ENCODE results near the gene DLG4. TPM values are rescaled to one million over a fixed set of nuclear protein-coding genes. Genes with fewer than 3 reads are reported as not detected.
"Not testable (repeated sequence)": the region's sequence is repeated elsewhere in the genome, so short reads cannot be mapped to it uniquely, and the experiment has no call there.

Gene DLG4
- total RNA-seq, 8 experiments from 2014 or later, result 5.6 to 91.4 (median 42.6) TPM

- WGBS, 10 experiments, result 83 to 100% (median 90%) methylated on average over 1 to 5 of the region's 7 CpGs; no CpG with 5 or more reads in 5 of the 10 experiments
- H3K27ac ChIP-seq; H3K4me1 ChIP-seq (replicated peaks in 1 of 2); H3K4me3 ChIP-seq; ATAC-seq (replicated peaks in 6 of 8): not testable (repeated sequence)
- in situ Hi-C loops (cut with MboI; ENCODE audit: low pct_unique_long_range_greater_than_20kb in 2 of 9, low sequenced_read_pairs in 9 of 9, unreplicated experiment in 9 of 9), result loop anchor here in 2 of 9 experiments (25.0 kb wide), 2 partner anchors 107 to 132 kb away; partner anchors contain the start of genes SLC16A11 (in 1 of the 2) and SLC16A13 (in 1 of the 2)
Measured at GRCh38 chr17:7169565-7169908, 50.1 kb downstream of the DLG4 start.

- ATAC-seq (replicated peaks in 6 of 8); H3K4me1 ChIP-seq (replicated peaks in 1 of 2); H3K27ac ChIP-seq; H3K4me3 ChIP-seq: not testable (repeated sequence)
- WGBS, 10 experiments, result 0 to 100% (median 84%) methylated on average over 1 to 9 of the region's 10 CpGs; no CpG with 5 or more reads in 2 of the 10 experiments
- in situ Hi-C loops (cut with MboI; ENCODE audit: low pct_unique_long_range_greater_than_20kb in 2 of 9, low sequenced_read_pairs in 9 of 9, unreplicated experiment in 9 of 9), result loop anchor here in 2 of 9 experiments (25.0 kb wide), 2 partner anchors 107 to 132 kb away; partner anchors contain the start of genes SLC16A11 (in 1 of the 2) and SLC16A13 (in 1 of the 2)
Measured at GRCh38 chr17:7168841-7169564, 50.6 kb downstream of the DLG4 start.

GRCh38 chr17:7167832-7168231, 51.8 kb downstream of the DLG4 start:
- no peak overlapping the region for H3K27ac ChIP-seq
- no peaks in the 10 kb centered on the region for H3K4me1 ChIP-seq (replicated peaks in 1 of 2)
- 7 to 100% (median 73%) methylated on average over 2 to 4 of the region's 4 CpGs; no CpG with 5 or more reads in 1 of the 10 experiments for WGBS, 10 experiments
- no peak overlapping the region for H3K4me3 ChIP-seq
- ATAC-seq (replicated peaks in 6 of 8), result no peak
- in situ Hi-C loops (cut with MboI; ENCODE audit: low pct_unique_long_range_greater_than_20kb in 2 of 9, low sequenced_read_pairs in 9 of 9, unreplicated experiment in 9 of 9), result loop anchor here in 2 of 9 experiments (25.0 kb wide), 2 partner anchors 106 to 131 kb away; partner anchors contain the start of genes SLC16A11 (in 1 of the 2) and SLC16A13 (in 1 of the 2)

DNA sequence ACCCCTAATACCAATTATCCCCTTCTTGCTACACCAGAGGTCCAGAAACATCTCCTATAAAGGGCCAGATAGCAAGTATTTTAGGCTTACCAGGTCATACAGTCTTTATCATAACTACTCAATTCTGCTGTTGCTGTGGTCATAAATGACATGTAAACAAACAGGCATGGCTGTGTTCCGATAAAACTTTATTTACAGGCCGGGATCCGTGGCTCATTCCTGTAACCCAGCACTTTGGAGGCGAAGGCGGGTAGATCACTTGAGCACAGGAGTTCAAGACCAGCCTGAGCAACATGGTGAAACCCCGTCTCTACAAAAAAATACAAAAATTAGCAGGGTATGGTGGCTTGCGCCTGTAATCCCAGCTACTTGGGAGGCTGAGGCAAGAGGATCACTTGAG, 52.8 kb downstream of the DLG4 start:
- Histone ChIP-seq H3K4me1 (replicated peaks in 1 of 2) (no peaks in the 10 kb centered on the region), H3K4me3 (no peak overlapping the region), H3K27ac (no peak overlapping the region)
- in situ Hi-C loops (cut with MboI; ENCODE audit: low pct_unique_long_range_greater_than_20kb in 2 of 9, low sequenced_read_pairs in 9 of 9, unreplicated experiment in 9 of 9), result loop anchor here in 2 of 9 experiments (25.0 kb wide), 2 partner anchors 105 to 130 kb away; partner anchors contain the start of genes SLC16A11 (in 1 of the 2) and SLC16A13 (in 1 of the 2)
- 40 to 100% (median 80%) methylated on average over 1 to 6 of the region's 7 CpGs; no CpG with 5 or more reads in 3 of the 10 experiments for WGBS, 10 experiments
- ATAC-seq (replicated peaks in 6 of 8), result no peak

GRCh38 chr17:7159571-7159970, 60.1 kb downstream of the DLG4 start:
- in situ Hi-C loops (cut with MboI; ENCODE audit: low pct_unique_long_range_greater_than_20kb in 2 of 9, low sequenced_read_pairs in 9 of 9, unreplicated experiment in 9 of 9), result loop anchor here in 2 of 9 experiments (25.0 kb wide), 2 partner anchors 97 to 122 kb away; partner anchors contain the start of genes SLC16A11 (in 1 of the 2) and SLC16A13 (in 1 of the 2)
- not testable (repeated sequence) for H3K4me1 ChIP-seq (replicated peaks in 1 of 2); ATAC-seq (replicated peaks in 6 of 8); H3K27ac ChIP-seq; H3K4me3 ChIP-seq
- 28 to 100% (median 72%) methylated on average over 1 to 8 of the region's 10 CpGs; no CpG with 5 or more reads in 2 of the 10 experiments for WGBS, 10 experiments

- not testable (repeated sequence) for H3K4me1 ChIP-seq (replicated peaks in 1 of 2); H3K27ac ChIP-seq; H3K4me3 ChIP-seq; ATAC-seq (replicated peaks in 6 of 8)
- in situ Hi-C loops (cut with MboI; ENCODE audit: low pct_unique_long_range_greater_than_20kb in 2 of 9, low sequenced_read_pairs in 9 of 9, unreplicated experiment in 9 of 9), result loop anchor here in 2 of 9 experiments (25.0 kb wide), 2 partner anchors 96 to 121 kb away; partner anchors contain the start of genes SLC16A11 (in 1 of the 2) and SLC16A13 (in 1 of the 2)
- 56 to 93% (median 73%) methylated on average over 3 to 9 of the region's 10 CpGs; no CpG with 5 or more reads in 2 of the 10 experiments for WGBS, 10 experiments
Measured at GRCh38 chr17:7158424-7158823, 61.2 kb downstream of the DLG4 start.

GRCh38 chr17:7156342-7156940, 63.2 kb downstream of the DLG4 start:
- H3K27ac ChIP-seq, result no peak overlapping the region
- in situ Hi-C loops (cut with MboI; ENCODE audit: low pct_unique_long_range_greater_than_20kb in 2 of 9, low sequenced_read_pairs in 9 of 9, unreplicated experiment in 9 of 9), result loop anchor here in 2 of 9 experiments (25.0 kb wide), 2 partner anchors 94 to 119 kb away; partner anchors contain the start of genes SLC16A11 (in 1 of the 2) and SLC16A13 (in 1 of the 2)
- whole genome bisulfite sequencing, 10 experiments, result 39 to 100% (median 61%) methylated on average over 2 to 10 of the region's 10 CpGs; no CpG with 5 or more reads in 1 of the 10 experiments

DNA sequence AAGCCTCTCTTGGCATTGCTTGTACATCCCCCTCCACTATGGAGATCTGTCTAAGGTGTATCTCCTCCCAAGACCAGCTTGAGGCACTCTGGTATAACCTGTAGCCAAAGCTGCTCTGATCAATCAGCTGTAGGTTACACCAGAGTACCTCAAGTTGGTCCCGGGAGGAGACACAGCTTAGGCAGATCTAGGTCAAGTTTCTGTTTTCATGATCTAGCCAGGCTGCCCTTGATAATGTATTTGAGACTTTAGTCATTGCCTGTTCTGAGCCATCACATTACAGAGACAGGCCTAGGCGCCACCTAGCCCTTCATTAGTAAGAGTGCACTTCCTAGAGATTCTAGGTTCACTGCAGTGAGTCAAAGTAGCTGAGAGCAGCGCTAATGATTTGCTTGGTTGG, 71.9 kb downstream of the DLG4 start:
- no peak overlapping the region for H3K27ac ChIP-seq
- ATAC-seq (replicated peaks in 6 of 8), result no peak
- H3K4me3 ChIP-seq, result no peak overlapping the region
- H3K4me1 ChIP-seq (replicated peaks in 1 of 2), result peaks cover 0 to 17% of the 10 kb centered on the region in 2 donors
- in situ Hi-C loops (cut with MboI; ENCODE audit: low pct_unique_long_range_greater_than_20kb in 2 of 9, low sequenced_read_pairs in 9 of 9, unreplicated experiment in 9 of 9), result loop anchor here in 2 of 9 experiments (25.0 kb wide), 1 partner anchor 110 kb away; the partner anchor contains the start of genes SLC16A11 (in 2 of the 2) and SLC16A13 (in 2 of the 2)
- WGBS, 10 experiments, result 100% methylated on average over 1 of the region's 3 CpGs; no CpG with 5 or more reads in 8 of the 10 experiments

More at GRCh38 chr17:7156342-7156940, 63.2 kb downstream of the DLG4 start:
- ATAC-seq (replicated peaks in 6 of 8), result peak in 1 of 8 experiments; percentile 32
- no peak overlapping the region for H3K4me3 ChIP-seq
- H3K4me1 ChIP-seq (replicated peaks in 1 of 2), result no peaks in the 10 kb centered on the region

- ATAC-seq (replicated peaks in 6 of 8), result peak in 5 of 8 experiments; percentile 44 to 93 (median 84)
- in situ Hi-C loops (cut with MboI; ENCODE audit: low pct_unique_long_range_greater_than_20kb in 2 of 9, low sequenced_read_pairs in 9 of 9, unreplicated experiment in 9 of 9), result loop anchor here in 2 of 9 experiments (25.0 kb wide), 1 partner anchor 109 kb away; the partner anchor contains the start of genes SLC16A11 (in 2 of the 2) and SLC16A13 (in 2 of the 2)
- Histone ChIP-seq H3K4me1 (replicated peaks in 1 of 2) (peaks cover 0 to 17% of the 10 kb centered on the region in 2 donors), H3K27ac (no peak overlapping the region), H3K4me3 (no peak overlapping the region)
- 0 to 41% (median 12%) methylated on average over 2 to 5 of the region's 6 CpGs; no CpG with 5 or more reads in 2 of the 10 experiments for WGBS, 10 experiments
Measured at GRCh38 chr17:7146115-7146514, 73.5 kb downstream of the DLG4 start.

GRCh38 chr17:7144213-7144612, 75.4 kb downstream of the DLG4 start:
- in situ Hi-C loops (cut with MboI; ENCODE audit: low pct_unique_long_range_greater_than_20kb in 2 of 9, low sequenced_read_pairs in 9 of 9, unreplicated experiment in 9 of 9), result loop anchor here in 2 of 9 experiments (25.0 kb wide), 1 partner anchor 107 kb away; the partner anchor contains the start of genes SLC16A11 (in 2 of the 2) and SLC16A13 (in 2 of the 2)
- Histone ChIP-seq H3K4me3 (no peak overlapping the region), H3K27ac (no peak overlapping the region), H3K4me1 (replicated peaks in 1 of 2) (peaks cover 0 to 17% of the 10 kb centered on the region in 2 donors)
- ATAC-seq (replicated peaks in 6 of 8), result peak; percentile 37 to 67 (median 50)
- WGBS, 10 experiments, result 13 to 75% (median 53%) methylated on average over 1 to 10 of the region's 11 CpGs; no CpG with 5 or more reads in 1 of the 10 experiments

DNA sequence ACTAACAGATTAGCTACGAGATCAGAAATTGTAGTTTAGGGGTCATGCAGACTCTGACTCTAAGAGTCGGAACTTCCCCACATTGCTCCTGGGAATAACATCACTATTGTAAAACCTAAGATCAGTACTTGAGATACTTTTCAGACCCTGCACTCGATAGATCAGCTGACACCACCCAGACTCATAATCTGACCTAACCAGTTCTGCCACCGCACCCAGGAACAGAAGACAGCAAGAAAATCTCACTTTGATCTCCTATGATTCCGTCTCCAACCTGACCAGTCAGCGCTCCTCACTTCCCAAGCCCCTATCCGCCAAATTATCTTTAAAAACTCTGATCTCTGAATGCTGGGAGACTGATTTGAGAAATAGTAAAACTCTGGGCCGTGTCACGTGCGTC, 77.8 kb downstream of the DLG4 start:
- no peak for ATAC-seq (replicated peaks in 6 of 8)
- WGBS, 10 experiments, result 21 to 100% (median 70%) methylated on average over 2 to 10 of the region's 10 CpGs; no CpG with 5 or more reads in 1 of the 10 experiments
- H3K4me3 ChIP-seq, result no peak overlapping the region
- in situ Hi-C loops (cut with MboI; ENCODE audit: low pct_unique_long_range_greater_than_20kb in 2 of 9, low sequenced_read_pairs in 9 of 9, unreplicated experiment in 9 of 9), result loop anchor here in 2 of 9 experiments (25.0 kb wide), 1 partner anchor 105 kb away; the partner anchor contains the start of genes SLC16A11 (in 2 of the 2) and SLC16A13 (in 2 of the 2)
- peaks cover 0 to 20% of the 10 kb centered on the region in 2 donors for H3K4me1 ChIP-seq (replicated peaks in 1 of 2)
- no peak overlapping the region for H3K27ac ChIP-seq

DNA sequence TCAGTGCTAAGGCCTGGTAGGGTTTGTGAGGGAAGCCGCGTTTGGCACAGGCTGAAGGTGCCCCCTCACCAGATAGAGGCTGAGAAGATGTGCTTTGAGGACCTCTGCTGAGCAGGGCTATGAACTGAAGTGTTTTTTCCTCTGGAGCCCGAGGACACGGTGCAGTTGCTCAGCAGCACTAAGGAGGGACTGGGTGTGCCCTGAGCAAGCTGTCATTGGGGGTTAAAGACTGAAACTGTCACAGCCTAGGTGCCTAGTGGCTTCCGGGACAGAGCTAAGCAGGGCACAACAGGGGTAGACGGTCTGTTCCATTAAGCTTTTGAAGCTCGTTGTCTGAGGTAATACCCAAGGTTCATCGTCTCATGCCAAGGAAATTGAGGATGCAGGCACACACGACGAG, 80.2 kb downstream of the DLG4 start:
- ATAC-seq (replicated peaks in 6 of 8), result peak in 1 of 8 experiments; percentile 16
- in situ Hi-C loops (cut with MboI; ENCODE audit: low pct_unique_long_range_greater_than_20kb in 2 of 9, low sequenced_read_pairs in 9 of 9, unreplicated experiment in 9 of 9), result loop anchor here in 3 of 9 experiments (10.0 to 25.0 kb wide), 2 partner anchors 95 to 102 kb away; partner anchors contain the start of genes SLC16A11 (in 3 of the 3) and SLC16A13 (in 2 of the 3)
- H3K4me3 ChIP-seq, result no peak overlapping the region
- peaks cover 0 to 8% of the 10 kb centered on the region in 2 donors for H3K4me1 ChIP-seq (replicated peaks in 1 of 2)
- 31 to 73% (median 54%) methylated on average over 2 to 9 of the region's 10 CpGs; no CpG with 5 or more reads in 1 of the 10 experiments for WGBS, 10 experiments
- no peak overlapping the region for H3K27ac ChIP-seq
